HCT116 (cell line): ENCODE data around the gene SP9. TPM values are rescaled to one million over a fixed set of nuclear protein-coding genes. Genes with fewer than 3 reads are reported as not detected.

ENCODE experiments used
- ATAC-seq: fragments of 200-7000 bp; cut with Tn5 transposase; 2 replicates; pipeline ENCODE4 v1.9.1; 2020; ENCODE audit warnings: mild to moderate bottlenecking, moderate library complexity
- BruUV-seq: library from RNA; stranded (reverse); fragments of 400-500 nt; replicated peaks from 2 replicates; lab custom pipeline; 2021; lab: Mats Ljungman, UMichigan
- CTCF ChIA-PET: fragments of 300-600 bp; sonication (Branson Sonifier 250); formaldehyde crosslinking; loops from one replicate; lab custom pipeline; 2021; ENCODE audit warnings: antibody characterized with exemption; lab: Charles Lee
- POLR2A ChIA-PET: fragments of 300-600, 350-600 bp; sonication (Branson Sonifier 250); formaldehyde crosslinking; loops from one replicate; lab custom pipeline; 2021; ENCODE audit warnings: antibody characterized with exemption; lab: Charles Lee
- RAD21 ChIA-PET, 2 experiments: fragments of 300-600 bp; sonication (Branson Sonifier 250); formaldehyde crosslinking; loops; one replicate each; lab custom pipeline; 2023; ENCODE audit warnings: low total read pairs in 2 of 2; ENCODE audit not compliant: uncharacterized antibody in 2 of 2, unreplicated experiment in 2 of 2, low non-redundant PET in 1 of 2; lab: Charles Lee
- DNase-seq: peaks from one replicate; pipeline ENCODE4 v3.0.0-alpha.2; 2010; ENCODE audit warnings: low read depth, low spot score
- H2AFZ ChIP-seq: fragments of 200-600 bp; shearing (Covaris generic), sonication (generic); 2 replicates; pipeline ENCODE4 v1.6.1; 2017; ENCODE audit warnings: low read depth, mixed run types, mixed read lengths, antibody characterized with exemption, low read length; ENCODE audit not compliant: poor library complexity, severe bottlenecking
- H3K27ac ChIP-seq: 2 replicates; pipeline ENCODE4 v1.5.1; 2012; ENCODE audit warnings: low read depth, low read length
- H3K27me3 ChIP-seq: fragments of 200-600 bp; sonication (generic); 2 replicates; pipeline ENCODE4 v1.6.1; 2016; ENCODE audit warnings: mixed run types, low read length, mixed read lengths; ENCODE audit not compliant: insufficient read depth
- H3K36me3 ChIP-seq, 2 experiments: fragments of 200-500 bp in 1 of 2; fragments of 200-600 bp in 1 of 2; sonication (Bioruptor generic) in 1 of 2; sonication (generic) in 1 of 2; 2 replicates each; pipeline versions ENCODE4 v1.5.1 to v1.6.1; 2014 to 2016; ENCODE audit warnings: low read length in 2 of 2, inconsistent platforms in 1 of 2, mixed read lengths in 1 of 2, mixed run types in 1 of 2; ENCODE audit not compliant: insufficient read depth in 2 of 2, control insufficient read depth in 1 of 2
- H3K4me1 ChIP-seq, 2 experiments: fragments of 200-600 bp in 1 of 2; sonication (generic) in 1 of 2; 2 replicates each; pipeline versions ENCODE4 v1.5.1 to v1.6.1; 2012 to 2017; ENCODE audit warnings: low read length in 2 of 2, inconsistent platforms in 1 of 2, mild to moderate bottlenecking in 1 of 2, mixed read lengths in 1 of 2, mixed run types in 1 of 2, moderate library complexity in 1 of 2; ENCODE audit not compliant: insufficient read depth in 2 of 2, control insufficient read depth in 1 of 2
- H3K4me2 ChIP-seq: fragments of 200-600 bp; sonication (generic); 2 replicates; pipeline ENCODE4 v1.6.1; 2017; ENCODE audit warnings: mixed run types, low read length, mixed read lengths
- H3K4me3 ChIP-seq, 2 experiments: fragments of 200-600 bp in 1 of 2; sonication (generic) in 1 of 2; replicated peaks in 1 of 2; 2 replicates each; pipeline ENCODE4 v1.5.1; 2011 to 2016; ENCODE audit warnings: low read length in 2 of 2, control low read depth in 1 of 2, low read depth in 1 of 2, mild to moderate bottlenecking in 1 of 2, mixed read lengths in 1 of 2, mixed run types in 1 of 2
- H3K79me2 ChIP-seq: fragments of 200-600 bp; sonication (generic); 2 replicates; pipeline ENCODE4 v1.6.1; 2017; ENCODE audit warnings: mild to moderate bottlenecking, mixed run types, low read length, moderate library complexity, mixed read lengths; ENCODE audit not compliant: insufficient read depth
- H3K9ac ChIP-seq: fragments of 200-600 bp; sonication (generic); 2 replicates; pipeline ENCODE4 v1.6.1; 2016; ENCODE audit warnings: low read length, mixed read lengths
- H3K9me2 ChIP-seq: fragments of 200-600 bp; sonication (generic), shearing (Covaris generic); 2 replicates; pipeline ENCODE4 v1.6.1; 2017; ENCODE audit warnings: mixed run types, mild to moderate bottlenecking, moderate library complexity; ENCODE audit not compliant: insufficient read depth
- H3K9me3 ChIP-seq, 2 experiments: fragments of 200-500 bp in 1 of 2; fragments of 200-600 bp in 1 of 2; sonication (Bioruptor generic) in 1 of 2; sonication (generic) in 1 of 2; 2 replicates each; pipeline ENCODE4 v1.6.1; 2014 to 2017; ENCODE audit warnings: low read length in 2 of 2, mixed read lengths in 2 of 2, inconsistent platforms in 1 of 2, low read depth in 1 of 2, mild to moderate bottlenecking in 1 of 2, mixed run types in 1 of 2, moderate library complexity in 1 of 2; ENCODE audit not compliant: control insufficient read depth in 1 of 2, insufficient read depth in 1 of 2
- H4K20me1 ChIP-seq: fragments of 200-600 bp; sonication (generic), shearing (Covaris generic); 2 replicates; pipeline ENCODE4 v1.6.1; 2017; ENCODE audit warnings: mixed run types, mild to moderate bottlenecking, moderate library complexity; ENCODE audit not compliant: insufficient read depth
- CBX3 ChIP-seq: IDR thresholded peaks from 2 replicates; pipeline ENCODE4 v1.6.1; 2012; ENCODE audit warnings: low read depth
- CEBPB ChIP-seq: IDR thresholded peaks from 2 replicates; pipeline ENCODE4 v1.6.1; 2012; ENCODE audit warnings: low read depth
- CTCF ChIP-seq, 3 experiments: fragments of 200-600 bp in 1 of 3; sonication (generic) in 1 of 3; IDR thresholded peaks in 2 of 3; conservative IDR thresholded peaks in 1 of 3; 2 replicates each; pipeline ENCODE4 v1.5.1; 2012 to 2017; ENCODE audit warnings: low read depth in 2 of 3, low read length in 2 of 3, antibody characterized with exemption in 1 of 3, borderline replicate concordance in 1 of 3, control low read depth in 1 of 3, mild to moderate bottlenecking in 1 of 3, mixed read lengths in 1 of 3, mixed run types in 1 of 3, moderate library complexity in 1 of 3; ENCODE audit not compliant: insufficient read depth in 1 of 3
- EGR1 ChIP-seq: IDR thresholded peaks from 2 replicates; pipeline ENCODE4 v1.6.1; 2012; ENCODE audit warnings: low read depth
- ELF1 ChIP-seq: IDR thresholded peaks from 2 replicates; pipeline ENCODE4 v1.6.1; 2012; ENCODE audit warnings: low read depth, borderline replicate concordance
- EZH2 ChIP-seq: fragments of 200-600 bp; sonication (generic); IDR thresholded peaks from 2 replicates; pipeline ENCODE4 v1.6.1; 2017; ENCODE audit warnings: antibody characterized with exemption, mixed run types
- FOSL1 ChIP-seq: IDR thresholded peaks from 2 replicates; pipeline ENCODE4 v1.6.1; 2012; ENCODE audit warnings: low read depth
- JUND ChIP-seq: IDR thresholded peaks from 2 replicates; pipeline ENCODE4 v1.6.1; 2012
- MAX ChIP-seq: IDR thresholded peaks from 2 replicates; pipeline ENCODE4 v1.6.1; 2012
- POLR2AphosphoS5 ChIP-seq: IDR thresholded peaks from 2 replicates; pipeline ENCODE4 v1.6.1; 2011; ENCODE audit warnings: mild to moderate bottlenecking, low read depth, low read length, moderate library complexity
- RAD21 ChIP-seq: IDR thresholded peaks from 2 replicates; pipeline ENCODE4 v1.6.1; 2012; ENCODE audit warnings: low read depth, mild to moderate bottlenecking
- REST ChIP-seq: IDR thresholded peaks from 2 replicates; pipeline ENCODE4 v1.6.1; 2012; ENCODE audit warnings: low read depth
- SIN3A ChIP-seq: IDR thresholded peaks from 2 replicates; pipeline ENCODE4 v1.6.1; 2012; ENCODE audit warnings: low read depth
- SP1 ChIP-seq: IDR thresholded peaks from 2 replicates; pipeline ENCODE4 v1.6.1; 2012; ENCODE audit warnings: low read depth
- SRF ChIP-seq: IDR thresholded peaks from 2 replicates; pipeline ENCODE4 v1.6.1; 2012; ENCODE audit warnings: low read depth
- TCF7L2 ChIP-seq: IDR thresholded peaks from 2 replicates; pipeline ENCODE4 v1.7.0; 2011; ENCODE audit warnings: borderline replicate concordance, inconsistent platforms; ENCODE audit not compliant: insufficient read depth, insufficient read length; ENCODE audit errors: extremely low read depth
- YY1 ChIP-seq: IDR thresholded peaks from 2 replicates; pipeline ENCODE4 v1.6.1; 2011; ENCODE audit warnings: low read length, low read depth, moderate library complexity, mild to moderate bottlenecking; ENCODE audit not compliant: insufficient replicate concordance; ENCODE audit errors: extremely low read depth
- ZBTB33 ChIP-seq: IDR thresholded peaks from 2 replicates; pipeline ENCODE4 v1.6.1; 2011; ENCODE audit warnings: mild to moderate bottlenecking, low read length, moderate library complexity; ENCODE audit not compliant: insufficient replicate concordance; ENCODE audit errors: extremely low read depth
- ZFX ChIP-seq: fragments of 450-650 bp; IDR thresholded peaks from 2 replicates; pipeline ENCODE4 v1.6.1; 2017
- intact Hi-C: fragments of 100-400 bp; cut with micrococcal nuclease; formaldehyde crosslinking; loops from 2 replicates; pipeline ENCODE4 v1.10.0; 2022
- total RNA-seq: library from RNA; stranded (reverse); gene quantifications from one replicate; pipeline ENCODE4 v1.2.1, GENCODE V29; 2021; ENCODE audit not compliant: unreplicated experiment
- TF ChIP-seq, protein P1 (sequence below): IDR thresholded peaks from 2 replicates; pipeline ENCODE4 v1.6.1; 2012

Gene SP9
- total RNA-seq, 1 experiment from 2014 or later, result 0.69 TPM

- ChIA-PET RAD21 (no interaction called here), POLR2A (no interaction called here), CTCF (interaction anchor here (0.8 to 1.1 kb wide), 3 partner anchors 9 to 315 kb away, joined by 3 to 10 read pairs (median 5); no protein-coding TSS in a partner anchor)
- Histone ChIP-seq H3K9me2 (no peaks in the 10 kb centered on the region), H3K9me3 (no peaks in the 10 kb centered on the region), H3K27ac (no peak overlapping the region), H3K36me3 (peaks cover 0 to 10% of the 10 kb centered on the region in 2 experiments; a peak in 1 of 4 replicates), H2AFZ (no peak overlapping the region), H3K4me3 (no peak overlapping the region), H3K79me2 (no peaks in the 10 kb centered on the region), H3K4me1 (no peaks in the 10 kb centered on the region), H3K4me2 (no peak overlapping the region), H3K9ac (no peak overlapping the region), H4K20me1 (no peaks in the 10 kb centered on the region; the same call in 1 of the 2 replicates), H3K27me3 (no peaks in the 10 kb centered on the region)
- intact Hi-C loops, result no loop called here
- BruUV-seq, result no TSS peak
- ATAC-seq, result no peak
- no peak for DNase-seq
- TF ChIP-seq SP1 (no peak), SIN3A (no peak), POLR2AphosphoS5 (no peak), REST (no peak), ZFX (no peak), MAX (no peak), EZH2 (no peak), JUND (no peak), CBX3 (no peak), ZBTB33 (no peak), SRF (no peak), FOSL1 (no peak), CEBPB (no peak), RAD21 (no peak), CTCF (IDR thresholded peaks at IDR 0.05 in 2 of 3, conservative IDR thresholded peaks at IDR 0.05 in 1 of 3; ENCODE audit: borderline replicate concordance in 1 of 3, insufficient read depth in 1 of 3, low read depth in 2 of 3, low read length in 2 of 3) (no peak), YY1 (no peak), TCF7L2 (no peak), ELF1 (no peak), EGR1 (no peak)
- TF ChIP-seq, protein P1, sequence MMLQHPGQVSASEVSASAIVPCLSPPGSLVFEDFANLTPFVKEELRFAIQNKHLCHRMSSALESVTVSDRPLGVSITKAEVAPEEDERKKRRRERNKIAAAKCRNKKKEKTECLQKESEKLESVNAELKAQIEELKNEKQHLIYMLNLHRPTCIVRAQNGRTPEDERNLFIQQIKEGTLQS, result no peak
Observed at GRCh38 chr2:174350593-174351181, 15.9 kb downstream of the SP9 start.
